SK-N-SH (cell line): ENCODE results near the gene FAM227B.

Source experiments
- EP300 ChIP-seq, 2 experiments: IDR thresholded peaks; 2 replicates each; pipeline versions ENCODE4 v1.4.0 to v1.6.1; 2012; ENCODE audit warnings: borderline replicate concordance in 1 of 2, low read depth in 1 of 2, low read length in 1 of 2
- EZH2phosphoT487 ChIP-seq: fragments of 200-600 bp; sonication (generic); IDR thresholded peaks from 2 replicates; pipeline ENCODE4 v1.6.1; 2017; ENCODE audit warnings: low read depth, mixed run types, mild to moderate bottlenecking, antibody characterized with exemption, moderate library complexity, borderline replicate concordance
- GABPA ChIP-seq: IDR thresholded peaks from 2 replicates; pipeline ENCODE4 v1.4.0; 2012; ENCODE audit warnings: low read depth, mild to moderate bottlenecking
- GATA2 ChIP-seq: sonication (generic); formaldehyde crosslinking; IDR thresholded peaks from 2 replicates; pipeline ENCODE4 v1.5.0; 2020; ENCODE audit warnings: mild to moderate bottlenecking, missing genetic modification reagents
- MXI1 ChIP-seq: IDR thresholded peaks from 2 replicates; pipeline ENCODE4 v1.6.1; 2012; ENCODE audit warnings: mild to moderate bottlenecking, low read depth, low read length, improper control_type of control experiment
- POLR2AphosphoS5 ChIP-seq: IDR thresholded peaks from 2 replicates; pipeline ENCODE4 v1.6.1; 2012; ENCODE audit warnings: low read depth, low read length
- RCOR1 ChIP-seq: fragments of 150-350 bp; IDR thresholded peaks from 2 replicates; pipeline ENCODE4 v1.6.1; 2017; ENCODE audit warnings: antibody characterized with exemption, low read length
- RFX5 ChIP-seq: IDR thresholded peaks from 2 replicates; pipeline ENCODE4 v1.6.1; 2012; ENCODE audit warnings: mild to moderate bottlenecking, improper control_type of control experiment, low read length
- SMC3 ChIP-seq: IDR thresholded peaks from 2 replicates; pipeline ENCODE4 v1.6.1; 2012; ENCODE audit warnings: low read depth, low read length, improper control_type of control experiment
- TF ChIP-seq, protein P1 (sequence below): IDR thresholded peaks from 2 replicates; pipeline ENCODE4 v1.4.0; 2012; ENCODE audit warnings: low read depth
- TF ChIP-seq, protein P2 (sequence below): fragments of 200-600 bp; sonication (generic); IDR thresholded peaks from 2 replicates; pipeline ENCODE4 v1.6.1; 2017; ENCODE audit warnings: antibody characterized with exemption, mild to moderate bottlenecking, moderate library complexity
- TF ChIP-seq, protein P3 (sequence below): fragments of 150-350 bp; IDR thresholded peaks from 2 replicates; pipeline ENCODE4 v1.6.1; 2017; ENCODE audit warnings: antibody characterized with exemption, low read length, low read depth, borderline replicate concordance

DNA sequence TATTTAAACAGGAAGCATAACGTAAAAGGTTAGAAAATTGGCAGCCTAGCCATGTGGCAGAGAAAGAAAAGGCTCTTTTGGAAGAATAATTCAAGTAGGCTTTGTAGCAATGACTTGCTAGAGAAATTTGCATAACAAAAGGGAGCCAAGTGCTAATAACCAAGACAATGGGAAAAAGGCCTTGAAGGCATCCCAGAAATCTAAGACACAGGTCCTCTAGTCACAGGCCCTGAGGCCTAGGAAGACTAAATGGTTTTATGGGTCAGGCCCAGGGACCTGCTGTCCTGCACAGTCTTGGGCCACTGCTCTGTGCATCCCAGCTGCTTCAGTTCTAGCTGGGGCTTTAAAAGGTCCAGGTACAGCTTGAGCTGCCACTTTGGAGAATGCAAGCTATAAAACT, 119.0 kb downstream of the FAM227B start:
- TF ChIP-seq, protein P1, sequence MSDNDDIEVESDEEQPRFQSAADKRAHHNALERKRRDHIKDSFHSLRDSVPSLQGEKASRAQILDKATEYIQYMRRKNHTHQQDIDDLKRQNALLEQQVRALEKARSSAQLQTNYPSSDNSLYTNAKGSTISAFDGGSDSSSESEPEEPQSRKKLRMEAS: no peak
- TF ChIP-seq RCOR1: no peak
- no peak for TF ChIP-seq EZH2phosphoT487
- TF ChIP-seq GABPA: no peak
- no peak for TF ChIP-seq POLR2AphosphoS5
- TF ChIP-seq, protein P2, sequence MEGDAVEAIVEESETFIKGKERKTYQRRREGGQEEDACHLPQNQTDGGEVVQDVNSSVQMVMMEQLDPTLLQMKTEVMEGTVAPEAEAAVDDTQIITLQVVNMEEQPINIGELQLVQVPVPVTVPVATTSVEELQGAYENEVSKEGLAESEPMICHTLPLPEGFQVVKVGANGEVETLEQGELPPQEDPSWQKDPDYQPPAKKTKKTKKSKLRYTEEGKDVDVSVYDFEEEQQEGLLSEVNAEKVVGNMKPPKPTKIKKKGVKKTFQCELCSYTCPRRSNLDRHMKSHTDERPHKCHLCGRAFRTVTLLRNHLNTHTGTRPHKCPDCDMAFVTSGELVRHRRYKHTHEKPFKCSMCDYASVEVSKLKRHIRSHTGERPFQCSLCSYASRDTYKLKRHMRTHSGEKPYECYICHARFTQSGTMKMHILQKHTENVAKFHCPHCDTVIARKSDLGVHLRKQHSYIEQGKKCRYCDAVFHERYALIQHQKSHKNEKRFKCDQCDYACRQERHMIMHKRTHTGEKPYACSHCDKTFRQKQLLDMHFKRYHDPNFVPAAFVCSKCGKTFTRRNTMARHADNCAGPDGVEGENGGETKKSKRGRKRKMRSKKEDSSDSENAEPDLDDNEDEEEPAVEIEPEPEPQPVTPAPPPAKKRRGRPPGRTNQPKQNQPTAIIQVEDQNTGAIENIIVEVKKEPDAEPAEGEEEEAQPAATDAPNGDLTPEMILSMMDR: no peak
- TF ChIP-seq SMC3: no peak
- no peak for TF ChIP-seq RFX5
- TF ChIP-seq, protein P3, sequence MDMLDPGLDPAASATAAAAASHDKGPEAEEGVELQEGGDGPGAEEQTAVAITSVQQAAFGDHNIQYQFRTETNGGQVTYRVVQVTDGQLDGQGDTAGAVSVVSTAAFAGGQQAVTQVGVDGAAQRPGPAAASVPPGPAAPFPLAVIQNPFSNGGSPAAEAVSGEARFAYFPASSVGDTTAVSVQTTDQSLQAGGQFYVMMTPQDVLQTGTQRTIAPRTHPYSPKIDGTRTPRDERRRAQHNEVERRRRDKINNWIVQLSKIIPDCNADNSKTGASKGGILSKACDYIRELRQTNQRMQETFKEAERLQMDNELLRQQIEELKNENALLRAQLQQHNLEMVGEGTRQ: no peak
- no peak for TF ChIP-seq MXI1
- TF ChIP-seq EP300 (IDR thresholded peaks at IDR 0.05; ENCODE audit: borderline replicate concordance in 1 of 2, low read depth in 1 of 2, low read length in 1 of 2): no peak
- TF ChIP-seq GATA2: no peak
